K562 (cell line): ENCODE measurements around the gene TTC13. TPM values are rescaled to one million over a fixed set of nuclear protein-coding genes. Genes with fewer than 3 reads are reported as not detected.

Experiments used
- ATAC-seq: fragments of 200-7000 bp; cut with Tn5 transposase; 3 replicates; pipeline ENCODE4 v1.9.1; 2020; ENCODE audit warnings: moderate library complexity
- BruUV-seq: library from RNA; stranded (reverse); fragments of 400-500 nt; replicated peaks from 2 replicates; lab custom pipeline; 2021; lab: Mats Ljungman, UMichigan
- CTCF ChIA-PET: fragments of 300-600 bp; formaldehyde crosslinking; extraction: SDS; loops from one replicate; lab custom pipeline; 2021; ENCODE audit warnings: low intra/inter-chr PET ratio; lab: Yijun Ruan, JAX
- POLR2A ChIA-PET: fragments of 300-600, 350-650 bp; sonication (Branson Sonifier 250); formaldehyde crosslinking; extraction: SDS; loops from one replicate; lab custom pipeline; 2021; ENCODE audit warnings: antibody characterized with exemption, inconsistent platforms; lab: Yijun Ruan, JAX
- DNase-seq, 4 experiments: peaks; one replicate each; pipeline versions ENCODE4 v3.0.0 to v3.0.0-alpha.2; 2011 to 2018; ENCODE audit warnings: low spot score in 3 of 4, mixed read lengths in 3 of 4; ENCODE audit errors: extremely low read depth in 1 of 4
- FAIRE-seq: peaks from 2 replicates; lab custom pipeline; 2011; peaks lifted over from hg19 to GRCh38; lab: Jason Lieb, UNC
- H2AFZ ChIP-seq: 2 replicates; pipeline ENCODE4 v1.6.0; 2011; ENCODE audit warnings: low read depth, low read length, control low read depth, inconsistent platforms
- H3K27ac ChIP-seq: fragments of 200-600 bp; 3 replicates; pipeline ENCODE4 v1.8.0; 2011; ENCODE audit warnings: low read depth, mild to moderate bottlenecking, control low read depth, inconsistent platforms, low read length, moderate library complexity, mixed read lengths; ENCODE audit errors: extremely low read depth
- H3K27me3 ChIP-seq, 2 experiments: fragments of 300-600 bp in 1 of 2; 2 replicates in 1 of 2; 3 replicates in 1 of 2; pipeline versions ENCODE4 v1.6.0 to v1.8.0; 2011; ENCODE audit warnings: inconsistent platforms in 2 of 2, low read length in 2 of 2, mild to moderate bottlenecking in 1 of 2, mixed read lengths in 1 of 2, moderate library complexity in 1 of 2; ENCODE audit not compliant: control insufficient read depth in 2 of 2, insufficient read depth in 2 of 2
- H3K36me3 ChIP-seq: fragments of 300-600 bp; 3 replicates; pipeline ENCODE4 v1.8.0; 2011; ENCODE audit warnings: mild to moderate bottlenecking, low read length, inconsistent platforms; ENCODE audit not compliant: control insufficient read depth, insufficient read depth
- H3K4me1 ChIP-seq, 2 experiments: fragments of 200-600 bp in 1 of 2; replicated peaks in 1 of 2; 2 replicates in 1 of 2; 3 replicates in 1 of 2; pipeline versions ENCODE4 v1.5.1 to v1.8.0; 2011; ENCODE audit warnings: inconsistent platforms in 2 of 2, low read length in 2 of 2, mild to moderate bottlenecking in 1 of 2, mixed read lengths in 1 of 2, moderate library complexity in 1 of 2; ENCODE audit not compliant: control insufficient read depth in 2 of 2, insufficient read depth in 2 of 2
- H3K4me2 ChIP-seq: 2 replicates; pipeline ENCODE4 v1.6.1; 2011; ENCODE audit warnings: low read length, control low read depth, inconsistent platforms, mixed read lengths; ENCODE audit not compliant: insufficient read depth
- H3K4me3 ChIP-seq: fragments of 200-600 bp; sonication (generic), shearing (Covaris generic); 2 replicates; pipeline ENCODE4 v1.5.1; 2016; ENCODE audit warnings: control low read depth, inconsistent platforms
- H3K79me2 ChIP-seq: fragments of 200-600 bp; 3 replicates; pipeline ENCODE4 v1.8.0; 2011; ENCODE audit warnings: low read length, inconsistent platforms; ENCODE audit not compliant: control insufficient read depth, insufficient read depth
- H3K9ac ChIP-seq, 2 experiments: 2 replicates each; pipeline versions ENCODE4 v1.6.0 to v1.6.1; 2011; ENCODE audit warnings: low read depth in 2 of 2, low read length in 2 of 2, control low read depth in 1 of 2, inconsistent platforms in 1 of 2, mild to moderate bottlenecking in 1 of 2, mixed read lengths in 1 of 2; ENCODE audit not compliant: insufficient read depth in 1 of 2
- H3K9me1 ChIP-seq: one replicate; pipeline ENCODE4 v1.6.0; 2011; ENCODE audit warnings: inconsistent platforms, mild to moderate bottlenecking, low read length, moderate library complexity; ENCODE audit not compliant: control insufficient read depth, insufficient read depth
- H3K9me3 ChIP-seq: replicated peaks from 2 replicates; pipeline ENCODE4 v1.5.1; 2011; ENCODE audit warnings: low read depth, low read length, inconsistent platforms; ENCODE audit not compliant: control insufficient read depth, insufficient read depth
- H4K20me1 ChIP-seq: replicated peaks from 2 replicates; pipeline ENCODE4 v1.6.1; 2011; ENCODE audit warnings: low read length, inconsistent platforms, mixed read lengths; ENCODE audit not compliant: control insufficient read depth, insufficient read depth
- KLF10 ChIP-seq: fragments of 250-450 bp; sonication (Bioruptor Pico); IDR thresholded peaks from 2 replicates; pipeline ENCODE4 v1.6.1; 2021; ENCODE audit warnings: matching md5 sums
- NFYB ChIP-seq: IDR thresholded peaks from 2 replicates; pipeline ENCODE4 v1.6.1; 2011; ENCODE audit warnings: mild to moderate bottlenecking, moderate library complexity; ENCODE audit not compliant: insufficient read length; ENCODE audit errors: extremely low read depth
- ZFX ChIP-seq: sonication (generic); formaldehyde crosslinking; IDR thresholded peaks from 2 replicates; pipeline ENCODE4 v1.8.0; 2022; ENCODE audit warnings: mild to moderate bottlenecking, missing genetic modification reagents, moderate library complexity
- ZNF449 ChIP-seq: fragments of 250-450 bp; sonication (Bioruptor Pico); IDR thresholded peaks from 2 replicates; pipeline ENCODE4 v1.8.0; 2022; ENCODE audit warnings: moderate library complexity, mild to moderate bottlenecking, inconsistent platforms
- WGBS: fragments of 100-300 bp; shearing (Covaris generic); methylation state at CpG from one replicate; pipeline ENCODE4 v1.1.6; 2016; ENCODE audit warnings: low coverage, mixed read lengths; ENCODE audit not compliant: insufficient coverage; ENCODE audit errors: missing lambda C conversion rate; 5-methylcytosine and 5-hydroxymethylcytosine counted together
- in situ Hi-C: fragments of 300-500 bp; cut with MboI; formaldehyde crosslinking; loops from 4 replicates; pipeline ENCODE4 v1.15.0; 2018; ENCODE audit warnings: inconsistent platforms, mixed read lengths
- intact Hi-C: fragments of 100-400 bp; cut with micrococcal nuclease; formaldehyde crosslinking; loops from 2 replicates; pipeline ENCODE4 v1.14.2; 2022
- polyA plus RNA-seq, 8 experiments: library from polyadenylated mRNA; depleted of rRNA in 4 of 8; stranded (reverse) in 5 of 8; unstranded in 3 of 8; fragments of >200 nt; fragmentation: Nextera tagmentation in 2 of 8; fragmentation: Illumina TruSeq in 1 of 8; extraction: Ambion mirVana in 2 of 8; extraction: Trizol in 1 of 8; gene quantifications; 2 replicates each; pipeline versions ENCODE4 v1.2.1 to v1.2.3, GENCODE V29; 2011 to 2014; ENCODE audit warnings: inconsistent platforms in 1 of 8, missing spikeins in 1 of 8
- total RNA-seq, 7 experiments: library from RNA; depleted of rRNA in 6 of 7; stranded (reverse); fragments of >200 nt in 6 of 7; fragmentation: Illumina TruSeq in 2 of 7; extraction: Trizol in 2 of 7; gene quantifications; 2 replicates each; pipeline versions ENCODE4 v1.2.1 to v1.2.3, GENCODE V29; 2011 to 2021; ENCODE audit warnings: low replicate concordance in 1 of 7

TTC13 gene
- total and polyA plus RNA-seq, 9 of the 15 experiments (the other 6 are each of a cell fraction or from before 2014, with no cell fraction given) = 1.7 to 13.8 (median 9.6) TPM

GRCh38 chr1:230982696-230983095 lies 4.0 kb upstream of the TTC13 start:
- TF ChIP-seq ZNF449 (no peak), KLF10 (no peak), ZFX (0 out of 2 replicates have a peak, but pooled peaks have one; percentile 18), NFYB (no peak)
- peaks cover 83% of the 10 kb centered on the region for H3K79me2 ChIP-seq
- H3K4me2 ChIP-seq = no peak overlapping the region; the same call in 1 of the 2 replicates
- in situ Hi-C loops (no loop called here), intact Hi-C loops (loop anchor here (10.0 kb wide), 1 partner anchor 352 kb away; the partner anchor contains the start of genes EXOC8 and SPRTN)
- no peak for DNase-seq
- no peak overlapping the region for H3K9ac ChIP-seq
- H3K4me3 ChIP-seq = no peak overlapping the region
- peaks cover 27 to 59% of the 10 kb centered on the region in 2 experiments for H3K4me1 ChIP-seq
- H3K27me3 ChIP-seq = no peaks in the 10 kb centered on the region
- H3K36me3 ChIP-seq = peaks cover 52% of the 10 kb centered on the region
- no TSS peak for BruUV-seq
- ChIA-PET CTCF (no interaction called here), POLR2A (interaction anchor here (1.7 kb wide), 1 partner anchor 9 kb away, joined by 5 read pairs; no protein-coding TSS in a partner anchor)
- no peaks in the 10 kb centered on the region for H3K9me3 ChIP-seq
- no peak for FAIRE-seq
- H3K9me1 ChIP-seq = no peaks in the 10 kb centered on the region
- no peak overlapping the region for H3K27ac ChIP-seq
- 83% methylated on average over 4 of the region's 4 CpGs for WGBS
- no peak overlapping the region for H2AFZ ChIP-seq
- H4K20me1 ChIP-seq = no peaks in the 10 kb centered on the region; the same call in 1 of the 2 replicates
- no peak for ATAC-seq
